Measurements from ENCODE around the gene ACAP3.

The ACAP3 gene

DNA sequence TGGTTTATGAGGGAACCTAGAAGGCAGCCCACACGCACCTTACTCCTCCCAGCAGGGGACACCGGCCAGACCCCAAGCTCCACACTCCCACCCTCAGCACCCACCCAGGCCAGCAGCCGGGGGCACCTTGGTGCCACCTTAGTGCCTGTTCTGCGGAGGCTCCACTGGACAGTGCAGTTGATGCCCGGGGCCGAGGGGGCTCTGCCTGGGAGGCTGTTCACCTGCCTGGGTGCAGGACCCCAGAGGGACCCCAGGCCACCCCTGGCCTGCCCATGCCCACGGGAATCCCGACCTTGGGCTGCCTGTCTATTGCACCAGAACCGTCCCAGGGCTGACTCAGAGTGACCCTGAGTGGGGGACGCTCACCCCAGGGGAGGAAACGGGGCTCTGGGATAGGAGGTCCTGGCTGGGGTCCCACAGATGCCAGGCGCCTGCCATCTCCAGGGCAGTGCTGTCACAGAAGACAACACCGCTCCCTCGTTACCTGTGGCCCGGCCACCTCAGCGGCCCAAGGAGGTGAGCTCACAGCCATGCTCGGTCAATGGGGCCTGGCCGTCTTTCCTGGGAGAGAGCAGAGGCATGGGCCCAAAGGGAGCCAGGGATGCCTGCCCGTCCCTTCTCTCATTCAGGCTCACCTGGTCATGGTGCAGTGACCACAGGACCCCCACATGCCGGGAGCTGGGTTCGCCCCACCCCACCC lies 26.8 kb downstream of the ACAP3 start:
- Histone ChIP-seq H3K4me1 (ENCODE audit: control insufficient read depth, low read length) (no peaks in the 10 kb centered on the region), H4K20me1 (ENCODE audit: control insufficient read depth, insufficient read depth, low read depth, low read length) (no peaks in the 10 kb centered on the region), H3K9me2 (replicated peaks; ENCODE audit: control insufficient read depth, low read length) (no peaks in the 10 kb centered on the region), H3K27me3 (ENCODE audit: control insufficient read depth, low read length) (no peaks in the 10 kb centered on the region), H3K79me2 (ENCODE audit: control insufficient read depth, low read length) (no peaks in the 10 kb centered on the region), H3K27ac (ENCODE audit: low read depth, low read length) (no peak overlapping the region), H3K36me3 (ENCODE audit: control insufficient read depth, low read length) (no peaks in the 10 kb centered on the region), H3K4me2 (ENCODE audit: low read length) (no peak overlapping the region), H3K9me3 (ENCODE audit: control insufficient read depth, insufficient read depth, low read length) (no peaks in the 10 kb centered on the region), H3K4me3 (ENCODE audit: low read length) (no peak overlapping the region), H3F3A (ENCODE audit: control insufficient read depth, insufficient read depth) (no peaks in the 10 kb centered on the region)
- TF ChIP-seq, protein P1, sequence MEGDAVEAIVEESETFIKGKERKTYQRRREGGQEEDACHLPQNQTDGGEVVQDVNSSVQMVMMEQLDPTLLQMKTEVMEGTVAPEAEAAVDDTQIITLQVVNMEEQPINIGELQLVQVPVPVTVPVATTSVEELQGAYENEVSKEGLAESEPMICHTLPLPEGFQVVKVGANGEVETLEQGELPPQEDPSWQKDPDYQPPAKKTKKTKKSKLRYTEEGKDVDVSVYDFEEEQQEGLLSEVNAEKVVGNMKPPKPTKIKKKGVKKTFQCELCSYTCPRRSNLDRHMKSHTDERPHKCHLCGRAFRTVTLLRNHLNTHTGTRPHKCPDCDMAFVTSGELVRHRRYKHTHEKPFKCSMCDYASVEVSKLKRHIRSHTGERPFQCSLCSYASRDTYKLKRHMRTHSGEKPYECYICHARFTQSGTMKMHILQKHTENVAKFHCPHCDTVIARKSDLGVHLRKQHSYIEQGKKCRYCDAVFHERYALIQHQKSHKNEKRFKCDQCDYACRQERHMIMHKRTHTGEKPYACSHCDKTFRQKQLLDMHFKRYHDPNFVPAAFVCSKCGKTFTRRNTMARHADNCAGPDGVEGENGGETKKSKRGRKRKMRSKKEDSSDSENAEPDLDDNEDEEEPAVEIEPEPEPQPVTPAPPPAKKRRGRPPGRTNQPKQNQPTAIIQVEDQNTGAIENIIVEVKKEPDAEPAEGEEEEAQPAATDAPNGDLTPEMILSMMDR (IDR thresholded peaks at IDR 0.05; ENCODE audit: low read depth, low read length, poor library complexity, severe bottlenecking): no peak
- TF ChIP-seq EZH2phosphoT487 (IDR thresholded peaks at IDR 0.05; ENCODE audit: borderline replicate concordance, low read length): no peak

DNA sequence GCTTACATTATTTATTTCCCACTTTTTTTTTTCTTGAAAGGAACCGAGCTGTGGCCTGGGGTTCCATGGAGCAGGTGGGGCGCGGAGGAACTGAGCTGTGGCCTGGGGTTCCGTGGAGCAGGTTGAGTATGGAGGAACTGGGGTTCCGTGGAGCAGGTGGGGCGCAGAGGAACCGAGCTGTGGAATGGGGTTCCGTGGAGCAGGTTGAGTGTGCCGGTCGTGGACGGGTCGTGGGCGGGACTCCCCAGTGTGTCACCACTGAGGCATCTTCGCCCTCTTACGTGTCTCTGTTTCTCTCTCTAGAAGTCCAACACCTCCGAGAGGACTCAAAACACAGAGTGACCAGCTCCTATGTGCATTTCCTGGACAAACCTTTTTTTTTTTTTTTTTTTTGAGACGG lies 28.7 kb downstream of the ACAP3 start:
- Histone ChIP-seq H3K9me2 (replicated peaks; ENCODE audit: control insufficient read depth, low read length) (no peaks in the 10 kb centered on the region), H3K4me1 (ENCODE audit: control insufficient read depth, low read length) (peaks cover 9% of the 10 kb centered on the region)

DNA sequence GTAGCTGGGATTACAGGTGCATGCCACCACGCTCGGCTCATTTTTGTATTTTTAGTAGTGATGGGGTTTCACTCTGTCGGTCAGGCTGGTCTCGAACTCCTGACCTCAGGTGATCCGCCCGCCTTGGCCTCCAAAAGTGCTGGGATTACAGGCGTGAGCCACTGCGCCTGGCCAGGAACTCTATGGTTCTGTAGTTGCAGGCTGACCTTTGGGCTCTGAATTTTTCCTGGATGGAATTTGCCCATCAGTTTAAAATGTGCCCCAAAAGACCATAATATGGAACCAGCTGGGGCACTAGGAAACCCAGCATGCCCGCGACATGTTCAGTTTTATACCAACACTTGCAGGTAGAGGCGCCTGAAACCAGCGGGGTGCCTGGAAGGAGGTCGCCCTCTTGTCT lies 29.1 kb downstream of the ACAP3 start:
- H3K4me2 ChIP-seq (ENCODE audit: low read length): no peak overlapping the region

More for the DNA sequence above, 28.7 kb downstream of the ACAP3 start:
- H3K79me2 ChIP-seq (ENCODE audit: control insufficient read depth, low read length): peaks cover 5% of the 10 kb centered on the region
- no peaks in the 10 kb centered on the region for H4K20me1 ChIP-seq (ENCODE audit: control insufficient read depth, insufficient read depth, low read depth, low read length)
- no peak overlapping the region for H3K4me3 ChIP-seq (ENCODE audit: low read length)
- TF ChIP-seq, protein P1 (IDR thresholded peaks at IDR 0.05; ENCODE audit: low read depth, low read length, poor library complexity, severe bottlenecking): no peak
- no peak for TF ChIP-seq EZH2phosphoT487 (IDR thresholded peaks at IDR 0.05; ENCODE audit: borderline replicate concordance, low read length)
- H3F3A ChIP-seq (ENCODE audit: control insufficient read depth, insufficient read depth): no peaks in the 10 kb centered on the region
- H3K27ac ChIP-seq (ENCODE audit: low read depth, low read length): no peak overlapping the region
- H3K27me3 ChIP-seq (ENCODE audit: control insufficient read depth, low read length): no peaks in the 10 kb centered on the region
- H3K36me3 ChIP-seq (ENCODE audit: control insufficient read depth, low read length): no peaks in the 10 kb centered on the region
- no peaks in the 10 kb centered on the region for H3K9me3 ChIP-seq (ENCODE audit: control insufficient read depth, insufficient read depth, low read length)
- H3K4me2 ChIP-seq (ENCODE audit: low read length): no peak overlapping the region

More for the DNA sequence above, 29.1 kb downstream of the ACAP3 start:
- H3F3A ChIP-seq (ENCODE audit: control insufficient read depth, insufficient read depth): no peaks in the 10 kb centered on the region
- no peak overlapping the region for H3K27ac ChIP-seq (ENCODE audit: low read depth, low read length)
- TF ChIP-seq, protein P1 (IDR thresholded peaks at IDR 0.05; ENCODE audit: low read depth, low read length, poor library complexity, severe bottlenecking): no peak
- no peak for TF ChIP-seq EZH2phosphoT487 (IDR thresholded peaks at IDR 0.05; ENCODE audit: borderline replicate concordance, low read length)
- no peaks in the 10 kb centered on the region for H3K9me2 ChIP-seq (replicated peaks; ENCODE audit: control insufficient read depth, low read length)
- peaks cover 6% of the 10 kb centered on the region for H3K79me2 ChIP-seq (ENCODE audit: control insufficient read depth, low read length)
- H3K4me1 ChIP-seq (ENCODE audit: control insufficient read depth, low read length): peaks cover 9% of the 10 kb centered on the region
- no peaks in the 10 kb centered on the region for H3K36me3 ChIP-seq (ENCODE audit: control insufficient read depth, low read length)
- no peaks in the 10 kb centered on the region for H4K20me1 ChIP-seq (ENCODE audit: control insufficient read depth, insufficient read depth, low read depth, low read length)
- H3K4me3 ChIP-seq (ENCODE audit: low read length): no peak overlapping the region
- H3K27me3 ChIP-seq (ENCODE audit: control insufficient read depth, low read length): no peaks in the 10 kb centered on the region
- H3K9me3 ChIP-seq (ENCODE audit: control insufficient read depth, insufficient read depth, low read length): no peaks in the 10 kb centered on the region

Measured in DOHH2 (cell line).